ENCODE data around the gene TMEM8B. TPM values are rescaled to one million over a fixed set of nuclear protein-coding genes. Genes with fewer than 3 reads are reported as not detected.

Gene TMEM8B
- total and polyA plus RNA-seq, 10 of the 15 experiments (the other 5 are each of a cell fraction or from before 2014, with no cell fraction given) = 0.19 to 7.6 (median 2.5) TPM

DNA sequence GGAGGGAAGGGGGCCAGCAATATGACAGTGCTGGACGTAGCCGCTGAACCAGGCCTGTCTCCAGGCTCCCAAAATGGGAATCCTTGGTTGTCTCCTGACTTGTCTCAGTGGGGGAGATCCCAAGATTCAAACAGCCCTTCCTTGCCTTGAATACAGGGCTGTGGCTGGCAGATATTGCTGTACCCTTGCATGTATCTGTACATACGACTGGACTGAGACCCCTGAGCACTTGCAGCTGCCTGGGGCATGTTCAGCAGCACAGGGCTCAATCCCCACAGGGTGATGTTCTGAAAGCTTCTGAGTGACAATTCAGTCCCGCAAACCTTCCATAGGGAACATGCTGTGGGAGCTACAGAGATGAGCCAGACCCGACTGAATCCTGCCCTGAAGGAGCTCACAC lies 27.9 kb downstream of the TMEM8B start:
- Histone ChIP-seq H3K9me3 (replicated peaks; ENCODE audit: control insufficient read depth, insufficient read depth, low read length) (no peaks in the 10 kb centered on the region), H4K20me1 (ENCODE audit: control insufficient read depth, insufficient read depth) (no peaks in the 10 kb centered on the region), H3K4me3 (no peak overlapping the region), H3K27me3 (replicated peaks in 1 of 2; ENCODE audit: control insufficient read depth in 2 of 2, insufficient read depth in 2 of 2, low read length in 1 of 2) (no peaks in the 10 kb centered on the region), H2AFZ (ENCODE audit: control insufficient read depth, low read depth, low read length) (no peak overlapping the region), H3K4me1 (ENCODE audit: control insufficient read depth, insufficient read depth, low read length) (no peaks in the 10 kb centered on the region), H3K4me2 (ENCODE audit: control insufficient read depth, insufficient read depth) (no peak overlapping the region), H3K79me2 (ENCODE audit: control insufficient read depth, insufficient read depth, low read length) (no peaks in the 10 kb centered on the region), H3K36me3 (ENCODE audit: control insufficient read depth in 2 of 2, insufficient read depth in 2 of 2, low read length in 1 of 2) (no peaks in the 10 kb centered on the region), H3K27ac (ENCODE audit: control insufficient read depth, insufficient read depth) (no peak overlapping the region), H3K9ac (ENCODE audit: control insufficient read depth, insufficient read depth, low read length) (no peak overlapping the region)
- intact Hi-C loops (cut with micrococcal nuclease; ENCODE audit: unreplicated experiment) = no loop called here
- in situ Hi-C loops (cut with MboI) = no loop called here
- ATAC-seq = no peak
- no peak for DNase-seq (ENCODE audit: low read depth, low spot score)
- 63% methylated on average over 5 of the region's 5 CpGs for WGBS (ENCODE audit: insufficient coverage, insufficient replicate concordance, low lambda C conversion rate, missing lambda C conversion rate)
- no peak for FAIRE-seq
- TF ChIP-seq MEF2B (IDR thresholded peaks at IDR 0.05; ENCODE audit: partially characterized antibody, poor library complexity, severe bottlenecking) = no peak
- TF ChIP-seq HSF1 (IDR thresholded peaks at IDR 0.05; ENCODE audit: low read depth, low read length) = no peak
- no peak for TF ChIP-seq SIN3A (IDR thresholded peaks at IDR 0.05; ENCODE audit: low read depth, low read length)
- no peak for TF ChIP-seq ZNF622 (IDR thresholded peaks at IDR 0.05)
- no peak for TF ChIP-seq MYC (IDR thresholded peaks at IDR 0.05; ENCODE audit: insufficient read depth, insufficient read length, insufficient replicate concordance, low read length, severe bottlenecking)
- no peak for TF ChIP-seq SMARCA5 (IDR thresholded peaks at IDR 0.05)
- TF ChIP-seq, protein P1, sequence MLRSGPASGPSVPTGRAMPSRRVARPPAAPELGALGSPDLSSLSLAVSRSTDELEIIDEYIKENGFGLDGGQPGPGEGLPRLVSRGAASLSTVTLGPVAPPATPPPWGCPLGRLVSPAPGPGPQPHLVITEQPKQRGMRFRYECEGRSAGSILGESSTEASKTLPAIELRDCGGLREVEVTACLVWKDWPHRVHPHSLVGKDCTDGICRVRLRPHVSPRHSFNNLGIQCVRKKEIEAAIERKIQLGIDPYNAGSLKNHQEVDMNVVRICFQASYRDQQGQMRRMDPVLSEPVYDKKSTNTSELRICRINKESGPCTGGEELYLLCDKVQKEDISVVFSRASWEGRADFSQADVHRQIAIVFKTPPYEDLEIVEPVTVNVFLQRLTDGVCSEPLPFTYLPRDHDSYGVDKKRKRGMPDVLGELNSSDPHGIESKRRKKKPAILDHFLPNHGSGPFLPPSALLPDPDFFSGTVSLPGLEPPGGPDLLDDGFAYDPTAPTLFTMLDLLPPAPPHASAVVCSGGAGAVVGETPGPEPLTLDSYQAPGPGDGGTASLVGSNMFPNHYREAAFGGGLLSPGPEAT (IDR thresholded peaks at IDR 0.05; ENCODE audit: low read depth) = no peak
- TF ChIP-seq PAX8 (IDR thresholded peaks at IDR 0.05) = no peak
- no peak for TF ChIP-seq KDM1A (IDR thresholded peaks at IDR 0.05; ENCODE audit: borderline replicate concordance)
- TF ChIP-seq STAT1 (conservative IDR thresholded peaks at IDR 0.05) = no peak
- TF ChIP-seq NBN (IDR thresholded peaks at IDR 0.05) = no peak
- no peak for TF ChIP-seq FOS (IDR thresholded peaks at IDR 0.05; ENCODE audit: borderline replicate concordance, extremely low read depth, insufficient read length)
- TF ChIP-seq ATF7 (IDR thresholded peaks at IDR 0.05; ENCODE audit: low read depth) = no peak
- TF ChIP-seq DPF2 (IDR thresholded peaks at IDR 0.05) = no peak
- no peak for TF ChIP-seq WRNIP1 (IDR thresholded peaks at IDR 0.05; ENCODE audit: borderline replicate concordance, low read depth, low read length)
- TF ChIP-seq LARP7 (IDR thresholded peaks at IDR 0.05) = no peak
- no peak for TF ChIP-seq RBBP5 (conservative IDR thresholded peaks at IDR 0.05)
- no peak for TF ChIP-seq KLF5 (IDR thresholded peaks at IDR 0.05; ENCODE audit: partially characterized antibody)
- TF ChIP-seq, protein P2, sequence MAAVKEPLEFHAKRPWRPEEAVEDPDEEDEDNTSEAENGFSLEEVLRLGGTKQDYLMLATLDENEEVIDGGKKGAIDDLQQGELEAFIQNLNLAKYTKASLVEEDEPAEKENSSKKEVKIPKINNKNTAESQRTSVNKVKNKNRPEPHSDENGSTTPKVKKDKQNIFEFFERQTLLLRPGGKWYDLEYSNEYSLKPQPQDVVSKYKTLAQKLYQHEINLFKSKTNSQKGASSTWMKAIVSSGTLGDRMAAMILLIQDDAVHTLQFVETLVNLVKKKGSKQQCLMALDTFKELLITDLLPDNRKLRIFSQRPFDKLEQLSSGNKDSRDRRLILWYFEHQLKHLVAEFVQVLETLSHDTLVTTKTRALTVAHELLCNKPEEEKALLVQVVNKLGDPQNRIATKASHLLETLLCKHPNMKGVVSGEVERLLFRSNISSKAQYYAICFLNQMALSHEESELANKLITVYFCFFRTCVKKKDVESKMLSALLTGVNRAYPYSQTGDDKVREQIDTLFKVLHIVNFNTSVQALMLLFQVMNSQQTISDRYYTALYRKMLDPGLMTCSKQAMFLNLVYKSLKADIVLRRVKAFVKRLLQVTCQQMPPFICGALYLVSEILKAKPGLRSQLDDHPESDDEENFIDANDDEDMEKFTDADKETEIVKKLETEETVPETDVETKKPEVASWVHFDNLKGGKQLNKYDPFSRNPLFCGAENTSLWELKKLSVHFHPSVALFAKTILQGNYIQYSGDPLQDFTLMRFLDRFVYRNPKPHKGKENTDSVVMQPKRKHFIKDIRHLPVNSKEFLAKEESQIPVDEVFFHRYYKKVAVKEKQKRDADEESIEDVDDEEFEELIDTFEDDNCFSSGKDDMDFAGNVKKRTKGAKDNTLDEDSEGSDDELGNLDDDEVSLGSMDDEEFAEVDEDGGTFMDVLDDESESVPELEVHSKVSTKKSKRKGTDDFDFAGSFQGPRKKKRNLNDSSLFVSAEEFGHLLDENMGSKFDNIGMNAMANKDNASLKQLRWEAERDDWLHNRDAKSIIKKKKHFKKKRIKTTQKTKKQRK (IDR thresholded peaks at IDR 0.05; ENCODE audit: low read depth, low read length) = no peak
- ChIA-PET RAD21 (ENCODE audit: unreplicated experiment) (interaction anchor here (0.6 to 4.7 kb wide), 2 partner anchors 21 to 30 kb away, joined by 3 to 18 read pairs; no protein-coding TSS in a partner anchor), POLR2A (interaction anchor here (1.6 kb wide), 1 partner anchor 9 kb away, joined by 5 read pairs; no protein-coding TSS in a partner anchor), SMC1A (ENCODE audit: uncharacterized antibody, unreplicated experiment) (interaction anchor here (0.9 to 3.0 kb wide), 4 partner anchors 9 to 25 kb away, joined by 3 to 13 read pairs (median 4); no protein-coding TSS in a partner anchor), CTCF (interaction anchor here (1.4 to 12.7 kb wide), 5 partner anchors 8 to 69 kb away, joined by 3 to 92 read pairs (median 7); partner anchors contain the start of genes FAM221B and TMEM8B)
- no TSS peak for BruUV-seq (replicated peaks)

Data from GM12878 (cell line).